T-helper 9 cell (primary cell): Measurements from ENCODE around the gene COL11A1.
"Not testable (repeated sequence)": the region's sequence is repeated elsewhere in the genome, so short reads cannot be mapped to it uniquely, and the experiment has no call there.

Source experiments
- DNase-seq: peaks from one replicate; pipeline ENCODE4 v3.0.0-alpha.2; 2020

Gene COL11A1

GRCh38 chr1:102826706-102827105 lies 281.6 kb downstream of the COL11A1 start:
- DNase-seq: not testable (repeated sequence)
